H1 (cell line): ENCODE measurements around the gene MTX1. TPM values are rescaled to one million over a fixed set of nuclear protein-coding genes. Genes with fewer than 3 reads are reported as not detected.
"Not testable (repeated sequence)": the region's sequence is repeated elsewhere in the genome, so short reads cannot be mapped to it uniquely, and the experiment has no call there.

Experiments used
- CTCF ChIA-PET: fragments of 300-600 bp; sonication (Branson Sonifier 250); formaldehyde crosslinking; loops from one replicate; lab custom pipeline; 2021; ENCODE audit not compliant: partially characterized antibody; lab: Charles Lee
- POLR2A ChIA-PET: fragments of 300-600 bp; sonication (Branson Sonifier 250); formaldehyde crosslinking; loops from one replicate; lab custom pipeline; 2021; ENCODE audit warnings: inconsistent platforms; ENCODE audit not compliant: partially characterized antibody; lab: Charles Lee
- DNase-seq, 2 experiments: peaks; one replicate each; pipeline versions ENCODE4 v3.0.0 to v3.0.0-alpha.2; 2010 to 2022; ENCODE audit warnings: low spot score in 2 of 2, low read depth in 1 of 2, mixed read lengths in 1 of 2
- FAIRE-seq: peaks from 2 replicates; lab custom pipeline; 2011; peaks lifted over from hg19 to GRCh38; lab: Jason Lieb, UNC
- H2AFZ ChIP-seq: 2 replicates; pipeline ENCODE4 v1.8.1; 2012; ENCODE audit warnings: low read length, inconsistent platforms
- H2AK5ac ChIP-seq: 2 replicates; pipeline ENCODE4 v1.6.1; 2013; ENCODE audit warnings: low read depth, low read length
- H2BK120ac ChIP-seq: replicated peaks from 2 replicates; pipeline ENCODE3; 2013; ENCODE audit warnings: low read depth, low read length, inconsistent platforms
- H2BK12ac ChIP-seq: 2 replicates; pipeline ENCODE4 v1.6.1; 2013; ENCODE audit warnings: low read depth, low read length
- H2BK15ac ChIP-seq: 2 replicates; pipeline ENCODE4 v1.6.1; 2013; ENCODE audit warnings: low read length
- H2BK20ac ChIP-seq: 2 replicates; pipeline ENCODE4 v1.6.1; 2013; ENCODE audit warnings: low read length
- H2BK5ac ChIP-seq: 2 replicates; pipeline ENCODE4 v1.6.1; 2013; ENCODE audit warnings: low read depth, low read length
- H3K14ac ChIP-seq: 2 replicates; pipeline ENCODE4 v1.6.1; 2013; ENCODE audit warnings: inconsistent platforms; ENCODE audit not compliant: insufficient read length
- H3K18ac ChIP-seq: 2 replicates; pipeline ENCODE4 v1.6.1; 2013; ENCODE audit warnings: low read length; ENCODE audit errors: extremely low read depth
- H3K23ac ChIP-seq: 2 replicates; pipeline ENCODE4 v1.6.1; 2013; ENCODE audit warnings: inconsistent platforms; ENCODE audit not compliant: insufficient read length
- H3K23me2 ChIP-seq: 2 replicates; pipeline ENCODE4 v1.6.1; 2013; ENCODE audit warnings: low read depth, low read length
- H3K27ac ChIP-seq: 2 replicates; pipeline ENCODE4 v1.6.1; 2011; ENCODE audit warnings: low read depth, low read length, inconsistent platforms
- H3K27me3 ChIP-seq, 4 experiments: replicated peaks in 1 of 4; 1 replicate in 1 of 4; 2 replicates in 3 of 4; pipeline versions ENCODE4 v1.6.1 to v1.8.1; 2011 to 2013; ENCODE audit warnings: low read length in 3 of 4, mild to moderate bottlenecking in 3 of 4, inconsistent platforms in 2 of 4, mixed read lengths in 2 of 4, moderate library complexity in 1 of 4; ENCODE audit not compliant: control insufficient read depth in 3 of 4, insufficient read depth in 3 of 4; ENCODE audit errors: extremely low read depth in 1 of 4
- H3K36me3 ChIP-seq, 4 experiments: 2 replicates each; pipeline versions ENCODE4 v1.6.1 to v1.8.1; 2011 to 2013; ENCODE audit warnings: mild to moderate bottlenecking in 4 of 4, low read length in 3 of 4, moderate library complexity in 2 of 4, control low read depth in 1 of 4, inconsistent platforms in 1 of 4; ENCODE audit not compliant: insufficient read depth in 4 of 4, control insufficient read depth in 2 of 4
- H3K4ac ChIP-seq: replicated peaks from 2 replicates; pipeline ENCODE3; 2013; ENCODE audit warnings: low read length, low read depth, mixed read lengths, inconsistent platforms; ENCODE audit not compliant: insufficient read length
- H3K4me1 ChIP-seq, 4 experiments: replicated peaks in 1 of 4; 1 replicate in 1 of 4; 2 replicates in 3 of 4; pipeline versions ENCODE4 v1.6.1 to v1.8.1; 2011 to 2013; ENCODE audit warnings: low read length in 3 of 4, inconsistent platforms in 2 of 4, mixed read lengths in 1 of 4; ENCODE audit not compliant: insufficient read depth in 4 of 4, control insufficient read depth in 3 of 4
- H3K4me2 ChIP-seq, 2 experiments: 2 replicates each; pipeline versions ENCODE4 v1.6.1 to v1.8.1; 2011 to 2013; ENCODE audit warnings: low read depth in 2 of 2, low read length in 2 of 2, control low read depth in 1 of 2, inconsistent platforms in 1 of 2, mild to moderate bottlenecking in 1 of 2; ENCODE audit not compliant: insufficient read depth in 1 of 2
- H3K4me3 ChIP-seq, 4 experiments: fragments of 200-600, 300-600 bp in 1 of 4; sonication (generic), shearing (Covaris generic), sonication (Bioruptor Twin) in 1 of 4; 2 replicates each; pipeline versions ENCODE4 v1.5.1 to v1.8.1; 2011 to 2016; ENCODE audit warnings: low read length in 4 of 4, low read depth in 3 of 4, control low read depth in 2 of 4, inconsistent platforms in 2 of 4, mild to moderate bottlenecking in 2 of 4, mixed read lengths in 1 of 4, moderate library complexity in 1 of 4; ENCODE audit not compliant: insufficient read depth in 2 of 4; ENCODE audit errors: extremely low read depth in 1 of 4
- H3K56ac ChIP-seq: replicated peaks from 2 replicates; pipeline ENCODE3; 2013; ENCODE audit warnings: low read depth, mild to moderate bottlenecking, mixed read lengths, low read length, inconsistent platforms; ENCODE audit not compliant: insufficient read length
- H3K79me1 ChIP-seq: 2 replicates; pipeline ENCODE4 v1.6.1; 2013; ENCODE audit warnings: low read depth, low read length, control low read depth
- H3K79me2 ChIP-seq, 2 experiments: 2 replicates each; pipeline versions ENCODE4 v1.6.1 to v1.8.1; 2012 to 2013; ENCODE audit warnings: low read length in 2 of 2, mild to moderate bottlenecking in 2 of 2, inconsistent platforms in 1 of 2; ENCODE audit not compliant: insufficient read depth in 2 of 2, control insufficient read depth in 1 of 2
- H3K9ac ChIP-seq, 4 experiments: replicated peaks in 1 of 4; 1 replicate in 1 of 4; 2 replicates in 3 of 4; pipeline versions ENCODE4 v1.6.1 to v1.8.1; 2011 to 2013; ENCODE audit warnings: low read depth in 3 of 4, low read length in 3 of 4, control low read depth in 2 of 4, mild to moderate bottlenecking in 2 of 4, moderate library complexity in 2 of 4, inconsistent platforms in 1 of 4; ENCODE audit errors: extremely low read depth in 1 of 4
- H3K9me3 ChIP-seq, 2 experiments: 2 replicates each; pipeline versions ENCODE4 v1.6.1 to v1.8.1; 2012 to 2013; ENCODE audit warnings: mild to moderate bottlenecking in 2 of 2, moderate library complexity in 2 of 2, control low read depth in 1 of 2, inconsistent platforms in 1 of 2, low read depth in 1 of 2, low read length in 1 of 2, mixed read lengths in 1 of 2; ENCODE audit not compliant: insufficient read depth in 2 of 2
- H4K20me1 ChIP-seq, 2 experiments: replicated peaks in 1 of 2; 2 replicates each; pipeline versions ENCODE3 to v1.8.1; 2011 to 2013; ENCODE audit warnings: inconsistent platforms in 2 of 2, low read length in 2 of 2, mild to moderate bottlenecking in 1 of 2; ENCODE audit not compliant: insufficient read depth in 2 of 2, control insufficient read depth in 1 of 2
- H4K5ac ChIP-seq: 2 replicates; pipeline ENCODE4 v1.6.1; 2013; ENCODE audit warnings: low read length, low read depth, mixed read lengths, inconsistent platforms; ENCODE audit not compliant: insufficient read length
- H4K8ac ChIP-seq: 2 replicates; pipeline ENCODE4 v1.8.0; 2013; ENCODE audit warnings: mild to moderate bottlenecking, moderate library complexity, low read length, inconsistent platforms; ENCODE audit not compliant: insufficient read depth; ENCODE audit errors: extremely low read depth
- H4K91ac ChIP-seq: replicated peaks from 2 replicates; pipeline ENCODE3; 2013; ENCODE audit warnings: low read length, mixed read lengths, inconsistent platforms; ENCODE audit not compliant: insufficient read length
- WGBS, 2 experiments: shearing (Covaris generic) in 1 of 2; methylation state at CpG; one replicate each; pipeline versions ENCODE4 v1.1.6 to v1.1.7; 2013 to 2015; ENCODE audit warnings: low lambda C conversion rate in 2 of 2, mixed read lengths in 2 of 2, inconsistent platforms in 1 of 2, low coverage in 1 of 2, missing lambda C conversion rate in 1 of 2; ENCODE audit not compliant: insufficient replicate concordance in 2 of 2, insufficient coverage in 1 of 2, insufficient read length in 1 of 2; ENCODE audit errors: extremely low coverage in 1 of 2, missing lambda C conversion rate in 1 of 2; 5-methylcytosine and 5-hydroxymethylcytosine counted together
- polyA plus RNA-seq, 7 experiments: library from polyadenylated mRNA; depleted of rRNA in 3 of 7; stranded (reverse) in 5 of 7; unstranded in 2 of 7; fragments of >200 nt in 5 of 7; fragments of 200-250 nt in 2 of 7; gene quantifications; 1 replicate in 5 of 7; 2 replicates in 1 of 7; 4 replicates in 1 of 7; pipeline versions ENCODE4 v1.2.1 to v1.2.3, GENCODE V29; 2011 to 2013; ENCODE audit warnings: missing spikeins in 2 of 7, mixed read lengths in 2 of 7
- total RNA-seq: library from RNA; stranded (reverse); fragmentation: NEBNext Ultra II Directional; extraction: Animal tissue kit (Norgen Biotek cat#: 25700); gene quantifications from 2 replicates; pipeline ENCODE4 v1.2.1, GENCODE V29; 2021

The MTX1 gene
- total and polyA plus RNA-seq, 2 of the 8 experiments (the other 6 are each of a cell fraction or from before 2014, with no cell fraction given) = 47.9 to 131 TPM

- not testable (repeated sequence) for H2BK12ac ChIP-seq, H3K4ac ChIP-seq, DNase-seq, H2BK20ac ChIP-seq, H2AK5ac ChIP-seq, FAIRE-seq, H3K23ac ChIP-seq, H3K9ac ChIP-seq, H3K27ac ChIP-seq, H3K23me2 ChIP-seq, H3K4me1 ChIP-seq, H3K36me3 ChIP-seq, H4K91ac ChIP-seq, H4K5ac ChIP-seq, H2BK5ac ChIP-seq, H4K8ac ChIP-seq, H4K20me1 ChIP-seq, H3K56ac ChIP-seq, H3K79me2 ChIP-seq, H2BK15ac ChIP-seq, H3K9me3 ChIP-seq, H3K18ac ChIP-seq, H3K79me1 ChIP-seq, H2AFZ ChIP-seq, H3K14ac ChIP-seq, H3K4me2 ChIP-seq, H2BK120ac ChIP-seq, H3K4me3 ChIP-seq
- peaks cover 0 to 14% (median 4%) of the 10 kb centered on the region in 4 experiments; a peak in 2 of 7 replicates for H3K27me3 ChIP-seq
- ChIA-PET CTCF (interaction anchor here (0.6 to 15.2 kb wide), 6 partner anchors 10 to 480 kb away, joined by 3 to 227 read pairs (median 4); partner anchors contain the start of genes FDPS and RUSC1), POLR2A (interaction anchor here (1.0 to 7.1 kb wide), 7 partner anchors 14 to 43 kb away, joined by 3 to 48 read pairs (median 4); partner anchors contain the start of genes CLK2, MTX1, SCAMP3 and THBS3)
- WGBS, 2 experiments = 91% methylated on average over 3 of the region's 3 CpGs; no CpG with 5 or more reads in 1 of the 2 experiments
These were observed 38.3 kb downstream of the MTX1 start for GRCh38 chr1:155246796-155247195.
